Endothelial cell (in vitro differentiated cells): Measurements from ENCODE around the gene UBAC2. TPM values are rescaled to one million over a fixed set of nuclear protein-coding genes. Genes with fewer than 3 reads are reported as not detected.

Source experiments
- DNase-seq: peaks from one replicate; pipeline ENCODE4 v3.0.0; 2021; ENCODE audit warnings: low spot score
- H3K27ac Mint-ChIP-seq: one replicate; pipeline ENCODE4 v1.8.0; 2021; ENCODE audit warnings: mixed read lengths, inconsistent platforms; ENCODE audit not compliant: unreplicated experiment
- H3K27me3 Mint-ChIP-seq: one replicate; pipeline ENCODE4 v1.8.0; 2021; ENCODE audit warnings: mild to moderate bottlenecking, moderate library complexity, mixed read lengths, inconsistent platforms; ENCODE audit not compliant: unreplicated experiment
- H3K36me3 Mint-ChIP-seq: one replicate; pipeline ENCODE4 v1.8.0; 2021; ENCODE audit warnings: mild to moderate bottlenecking, low read depth, mixed read lengths, inconsistent platforms; ENCODE audit not compliant: unreplicated experiment
- H3K4me1 Mint-ChIP-seq: one replicate; pipeline ENCODE4 v1.8.0; 2021; ENCODE audit warnings: mild to moderate bottlenecking, mixed read lengths, inconsistent platforms; ENCODE audit not compliant: unreplicated experiment
- H3K4me3 Mint-ChIP-seq: one replicate; pipeline ENCODE4 v1.8.0; 2021; ENCODE audit warnings: mild to moderate bottlenecking, mixed read lengths, inconsistent platforms; ENCODE audit not compliant: unreplicated experiment
- H3K9me3 Mint-ChIP-seq: one replicate; pipeline ENCODE4 v1.8.0; 2021; ENCODE audit warnings: mixed read lengths, inconsistent platforms; ENCODE audit not compliant: unreplicated experiment
- CTCF ChIP-seq: fragments of 200-600 bp; sonication (generic); IDR thresholded peaks from one replicate; pipeline ENCODE4 v1.5.0; 2021; ENCODE audit warnings: antibody characterized with exemption; ENCODE audit not compliant: unreplicated experiment
- long read RNA-seq: library from polyadenylated mRNA; unstranded; transcript quantifications from one replicate; pipeline ENCODE4 v2.0.0, GENCODE V29; 2020; ENCODE audit not compliant: unreplicated experiment
- total RNA-seq: library from RNA; stranded (reverse); fragmentation: NEBNext Ultra II Directional; extraction: Animal tissue kit (Norgen Biotek cat#: 25700); gene quantifications from one replicate; pipeline ENCODE4 v1.2.1, GENCODE V29; 2021; ENCODE audit not compliant: unreplicated experiment

UBAC2 gene
- total RNA-seq = 58.6 TPM
- long read RNA-seq, transcript UBAC2-203 (9 exons, 1,375 nt) = major isoform, 86 of 100 reads
- long read RNA-seq, partial matches to known transcripts = 1 of 100 reads
- long read RNA-seq, other reads (novel, unspliced or antisense) = 11 of 100 reads

GRCh38 chr13:99200432-99201167 lies at the start of gene UBAC2:
UBAC2 (plus strand) TSS chr13:99200854; CDS start chr13:99200909, 55 bp downstream.
- Mint-ChIP-seq H3K27ac (peak within 1 kb of the TSS; percentile 83), H3K27me3 (peaks cover 9% of the 10 kb centered on the region), H3K4me1 (peaks cover 20% of the 10 kb centered on the region), H3K36me3 (peaks cover 15% of the 10 kb centered on the region), H3K4me3 (peak within 1 kb of the TSS; percentile 93), H3K9me3 (no peaks in the 10 kb centered on the region)
- DNase-seq = peak; percentile 97
- TF ChIP-seq CTCF = no peak

DNA sequence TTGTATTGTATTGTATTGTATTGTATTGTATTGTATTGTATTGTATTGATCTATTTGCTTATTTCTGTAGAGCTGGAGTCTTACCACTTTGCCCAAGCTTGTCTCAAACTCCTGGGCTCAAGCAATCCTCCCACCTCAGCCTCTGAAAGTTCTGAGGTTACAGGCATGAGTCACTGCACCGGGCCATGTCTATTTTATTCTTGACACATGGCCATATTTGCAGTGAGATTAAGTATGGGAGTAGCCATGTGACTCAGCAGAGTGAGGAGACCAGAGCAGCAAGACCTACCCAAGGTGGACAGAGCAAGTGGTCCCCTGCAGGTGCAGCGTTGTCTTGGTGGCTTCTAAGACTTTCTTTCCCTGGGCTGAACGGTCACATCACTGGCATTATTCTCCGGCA lies 49.1 kb upstream of the UBAC2 start:
- H3K9me3 Mint-ChIP-seq = no peaks in the 10 kb centered on the region
- TF ChIP-seq CTCF = no peak
- no peak for DNase-seq
- no peaks in the 10 kb centered on the region for H3K36me3 Mint-ChIP-seq
- H3K4me3 Mint-ChIP-seq = no peak overlapping the region
- H3K27ac Mint-ChIP-seq = no peak overlapping the region
- H3K4me1 Mint-ChIP-seq = peaks cover 6% of the 10 kb centered on the region
- H3K27me3 Mint-ChIP-seq = no peaks in the 10 kb centered on the region

- Mint-ChIP-seq H3K9me3 (no peaks in the 10 kb centered on the region), H3K36me3 (no peaks in the 10 kb centered on the region), H3K4me1 (peaks cover 6% of the 10 kb centered on the region), H3K27me3 (no peaks in the 10 kb centered on the region), H3K27ac (no peak overlapping the region), H3K4me3 (no peak overlapping the region)
- no peak for TF ChIP-seq CTCF
- DNase-seq = no peak
Measured at GRCh38 chr13:99153219-99153618, 47.4 kb upstream of the UBAC2 start.

DNA sequence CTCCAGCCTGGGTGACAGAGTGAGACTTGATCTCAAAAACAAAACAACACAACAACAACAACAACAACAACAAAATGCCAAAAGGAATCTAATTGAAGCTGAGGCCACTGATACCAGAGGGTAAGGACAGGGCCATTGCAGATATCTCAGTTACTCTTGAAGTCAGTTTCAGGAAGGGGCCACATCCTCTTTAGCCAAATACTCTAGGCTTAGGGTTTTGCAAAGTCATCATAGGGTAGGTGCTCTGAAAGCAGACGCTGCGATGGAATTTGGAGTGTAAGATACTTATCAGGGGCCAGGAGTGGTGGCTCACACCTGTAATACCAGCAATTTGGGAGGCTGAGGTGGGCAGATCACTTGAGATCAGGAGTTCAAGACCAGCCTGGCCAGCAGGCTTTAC lies 46.6 kb upstream of the UBAC2 start:
- H3K4me1 Mint-ChIP-seq = peaks cover 6% of the 10 kb centered on the region
- H3K27me3 Mint-ChIP-seq = no peaks in the 10 kb centered on the region
- DNase-seq = no peak
- TF ChIP-seq CTCF = no peak
- H3K9me3 Mint-ChIP-seq = no peaks in the 10 kb centered on the region
- H3K36me3 Mint-ChIP-seq = no peaks in the 10 kb centered on the region
- H3K4me3 Mint-ChIP-seq = no peak overlapping the region
- H3K27ac Mint-ChIP-seq = no peak overlapping the region

GRCh38 chr13:99155821-99156220 lies 44.8 kb upstream of the UBAC2 start:
- Mint-ChIP-seq H3K4me3 (no peak overlapping the region), H3K4me1 (peaks cover 6% of the 10 kb centered on the region), H3K36me3 (no peaks in the 10 kb centered on the region), H3K9me3 (no peaks in the 10 kb centered on the region), H3K27ac (no peak overlapping the region), H3K27me3 (no peaks in the 10 kb centered on the region)
- no peak for DNase-seq
- TF ChIP-seq CTCF = no peak
